ENCODE measurements around the gene ZNF280B. TPM values are rescaled to one million over a fixed set of nuclear protein-coding genes. Genes with fewer than 3 reads are reported as not detected.
"Not testable (repeated sequence)": the region's sequence is repeated elsewhere in the genome, so short reads cannot be mapped to it uniquely, and the experiment has no call there.

The ZNF280B gene
- total RNA-seq, 1 experiment from 2014 or later = 3.7 TPM

DNA sequence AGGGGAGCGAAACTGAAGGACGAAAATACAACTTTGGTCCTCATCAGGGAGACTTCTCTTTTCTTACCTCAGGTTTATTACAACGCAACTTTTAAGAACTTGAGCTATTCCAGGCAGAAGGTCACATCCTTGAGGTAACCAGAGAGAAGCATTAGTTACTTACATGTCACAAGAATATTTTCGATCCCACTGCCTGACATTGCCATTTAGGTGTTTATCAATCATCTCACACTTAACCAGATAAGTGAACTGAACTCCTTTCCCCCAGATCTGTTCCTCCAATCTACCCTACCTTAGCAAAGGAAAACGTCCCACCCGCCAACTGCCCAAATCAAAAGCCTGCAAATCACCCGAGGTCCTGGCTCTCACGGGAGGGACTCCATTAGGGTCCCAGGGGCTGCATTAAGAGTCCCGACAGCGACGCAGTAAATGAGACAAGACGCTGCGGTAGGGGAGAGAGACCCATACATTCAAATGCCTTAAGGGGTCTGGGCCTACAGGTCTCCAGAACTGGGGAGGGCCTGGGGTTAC lies 734 bp downstream of the ZNF280B start:
- DNase-seq (ENCODE audit: low read depth) = no peak

GRCh38 chr22:22506736-22507135 lies 1.8 kb downstream of the ZNF280B start:
- DNase-seq (ENCODE audit: low read depth) = no peak

DNA sequence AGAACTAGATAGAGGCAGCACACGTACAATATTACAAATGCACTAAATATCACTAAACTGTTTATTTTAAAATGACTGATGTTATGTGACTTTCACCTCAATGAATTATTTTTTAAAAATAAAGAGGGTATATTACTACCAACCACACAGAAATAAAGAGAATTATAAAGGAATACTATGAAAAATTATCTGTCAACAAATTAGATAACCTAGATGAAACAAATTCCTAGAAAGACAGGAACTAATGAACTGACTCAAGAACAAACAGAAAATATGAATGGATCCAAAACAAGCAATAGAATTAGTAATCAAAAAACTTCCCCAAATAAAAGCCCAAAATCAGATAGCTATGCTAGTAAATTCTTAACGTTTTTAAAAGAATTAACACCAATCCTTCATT lies 10.3 kb downstream of the ZNF280B start:
- DNase-seq (ENCODE audit: low read depth) = no peak

GRCh38 chr22:22491589-22491988 lies 17.0 kb downstream of the ZNF280B start:
- DNase-seq (ENCODE audit: low read depth) = peak; percentile 11

DNA sequence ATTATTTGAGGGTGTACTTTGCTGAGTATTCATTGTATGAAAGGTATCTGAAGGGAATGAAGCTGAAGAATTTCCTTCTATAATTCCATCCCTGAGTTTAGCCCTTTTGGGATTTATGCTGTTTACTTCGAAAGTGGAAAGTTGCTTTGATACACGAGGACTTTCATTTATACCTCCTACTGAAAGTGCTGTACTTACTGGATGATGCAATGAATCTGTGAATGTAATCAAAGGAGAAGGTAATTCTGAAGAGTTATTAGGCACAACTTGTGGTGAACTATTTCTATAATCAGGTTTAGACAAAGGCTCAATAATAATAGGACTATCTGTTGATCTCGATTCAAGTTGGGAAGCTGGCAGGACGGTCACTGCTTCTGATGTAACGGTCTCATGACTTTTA lies 19.8 kb downstream of the ZNF280B start:
- DNase-seq (ENCODE audit: low read depth) = no peak

GRCh38 chr22:22487869-22488597 lies 20.5 kb downstream of the ZNF280B start:
- DNase-seq (ENCODE audit: low read depth) = no peak

- no peak for DNase-seq (ENCODE audit: low read depth)
Measured at GRCh38 chr22:22487059-22487458, 21.5 kb downstream of the ZNF280B start.

DNA sequence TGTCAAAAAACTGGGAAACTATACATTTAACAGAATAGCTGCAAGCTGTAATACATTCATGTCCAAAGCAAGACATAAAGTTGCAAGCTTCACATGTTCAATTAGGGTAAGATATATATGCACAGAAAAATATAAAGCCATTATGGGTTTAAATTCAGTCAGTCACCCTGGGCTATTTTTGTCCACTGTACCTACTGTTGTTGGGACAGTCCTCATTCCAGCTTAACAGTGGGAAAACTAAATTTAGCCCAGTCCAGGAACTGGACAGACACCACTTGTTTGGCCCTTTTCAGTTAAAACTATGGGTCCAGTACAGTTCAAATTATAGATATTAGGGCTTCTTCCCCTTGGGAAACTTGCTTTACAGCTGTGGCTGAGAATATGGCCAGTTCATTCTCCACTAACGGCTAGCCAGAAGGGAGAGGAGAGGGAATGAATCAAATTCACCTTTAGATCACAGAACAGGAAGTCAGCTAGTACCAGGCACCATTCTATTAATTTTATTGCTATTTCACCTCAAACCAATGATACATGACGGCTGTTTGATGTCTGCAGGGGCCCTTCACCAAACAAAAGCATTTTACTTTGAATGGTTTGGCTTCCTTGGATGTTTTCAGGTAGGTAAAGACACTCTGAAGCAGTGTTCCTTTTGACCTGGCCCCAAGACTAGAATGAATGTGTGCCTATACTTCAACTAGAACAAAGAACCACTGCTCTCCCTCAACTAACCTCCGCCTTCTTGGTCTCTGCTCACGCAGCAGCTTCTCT lies 22.2 kb downstream of the ZNF280B start:
- no peak for DNase-seq (ENCODE audit: low read depth)

DNA sequence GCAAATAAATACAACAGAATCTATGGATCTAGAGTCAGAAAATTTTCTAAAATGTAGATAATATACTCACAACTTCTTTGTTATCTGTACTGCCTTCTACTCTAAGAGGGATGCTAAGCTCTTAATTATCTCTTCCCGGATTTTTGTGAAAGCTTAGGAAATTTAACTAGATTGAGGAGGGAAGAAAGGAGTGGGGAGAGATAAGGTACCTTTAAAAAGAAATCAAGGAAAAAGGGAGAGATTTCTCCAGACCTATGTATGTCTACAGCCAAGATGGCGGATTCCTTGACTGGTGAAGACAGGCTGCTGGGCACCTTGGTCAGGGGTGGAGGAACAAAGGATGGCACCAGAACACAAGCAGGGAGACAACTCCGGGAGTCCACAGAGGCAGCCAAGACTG lies 23.0 kb downstream of the ZNF280B start:
- no peak for DNase-seq (ENCODE audit: low read depth)

- no peak for DNase-seq (ENCODE audit: low read depth)
Measured at GRCh38 chr22:22484023-22484422, 24.5 kb downstream of the ZNF280B start.

DNA sequence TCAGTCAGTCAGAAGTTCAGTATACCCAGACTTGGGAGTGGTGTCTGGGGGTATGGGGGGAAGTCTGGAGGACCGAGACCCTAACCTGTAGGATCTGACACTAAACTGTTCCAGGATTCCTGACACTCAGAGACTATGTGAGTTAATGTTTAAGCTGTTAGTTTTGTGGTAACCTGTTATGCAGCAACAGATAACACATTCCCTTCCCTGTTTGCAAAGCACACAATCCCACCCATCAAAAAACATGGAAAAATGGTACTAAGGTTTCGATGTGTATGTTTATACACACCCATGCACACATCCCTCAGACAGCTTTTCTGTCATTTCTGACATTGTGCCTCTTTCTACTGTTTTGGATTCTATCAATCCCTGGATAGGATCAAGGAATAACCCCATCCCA lies 27.6 kb downstream of the ZNF280B start:
- no peak for DNase-seq (ENCODE audit: low read depth)

DNA sequence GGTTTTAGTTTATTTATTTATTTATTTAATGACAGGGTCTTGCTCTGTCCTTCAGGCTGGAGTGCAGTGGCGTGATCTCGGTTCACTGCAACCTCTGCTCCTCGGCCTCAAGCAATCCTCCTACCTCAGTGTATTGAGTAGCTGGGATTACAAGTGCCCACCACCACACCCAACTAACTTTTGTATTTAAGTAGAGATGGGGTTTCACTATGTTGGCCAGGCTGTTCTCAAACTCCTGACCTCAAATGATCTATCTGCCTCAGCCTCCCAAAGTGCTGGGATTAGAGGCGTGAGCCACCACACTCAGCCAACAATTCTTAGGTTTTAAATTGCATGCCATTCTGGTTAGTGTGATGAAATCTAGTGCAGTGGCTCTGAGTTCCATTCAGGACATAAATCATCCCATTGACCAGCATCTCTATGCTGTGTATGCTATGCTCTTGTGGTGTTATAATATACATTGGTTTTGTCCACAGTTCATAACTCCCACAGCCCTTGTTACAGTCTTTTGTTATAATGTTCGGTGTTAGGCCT lies 28.5 kb downstream of the ZNF280B start:
- peak; percentile 18 for DNase-seq (ENCODE audit: low read depth)

DNA sequence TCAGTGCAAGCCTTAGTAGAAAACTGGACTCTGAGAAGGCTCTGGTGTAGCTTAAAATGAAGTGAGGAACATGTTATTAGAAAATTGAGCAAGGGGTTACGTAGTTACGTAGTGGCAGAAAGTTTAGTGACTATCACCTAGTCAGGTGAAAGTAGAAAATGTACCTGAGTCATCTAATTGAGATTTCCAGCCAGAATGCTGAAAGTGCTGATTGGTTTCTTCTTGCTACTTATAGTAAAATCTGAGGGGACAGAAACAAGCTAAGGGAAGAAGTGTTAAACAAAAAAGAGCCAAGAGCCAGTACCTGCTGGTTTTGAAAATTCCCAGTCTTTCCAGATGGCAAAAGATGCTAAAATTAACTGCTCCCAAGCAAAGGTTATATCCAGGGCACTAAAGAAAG lies 29.4 kb downstream of the ZNF280B start:
- DNase-seq (ENCODE audit: low read depth) = no peak

- no peak for DNase-seq (ENCODE audit: low read depth)
Measured at GRCh38 chr22:22478470-22478869, 30.1 kb downstream of the ZNF280B start.

GRCh38 chr22:22474733-22475132 lies 33.8 kb downstream of the ZNF280B start:
- DNase-seq (ENCODE audit: low read depth) = no peak

DNA sequence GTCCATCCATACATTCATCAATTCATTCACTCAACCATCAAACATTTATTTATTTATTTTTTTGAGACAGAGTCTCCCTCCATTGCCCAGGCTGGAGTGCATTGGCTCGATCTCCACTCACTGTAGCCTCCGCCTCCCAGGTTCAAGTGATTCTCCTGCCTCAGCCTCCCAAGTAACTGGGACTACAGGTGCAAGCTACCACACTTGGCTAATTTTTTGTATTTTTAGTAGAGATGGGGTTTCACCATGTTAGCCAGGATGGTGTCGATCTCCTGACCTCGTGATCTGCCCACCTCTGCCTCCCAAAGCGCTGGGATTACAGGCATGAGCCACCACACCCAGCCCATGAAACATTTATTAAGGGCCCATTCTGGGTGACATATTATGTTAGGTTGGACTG lies 37.4 kb downstream of the ZNF280B start:
- not testable (repeated sequence) for DNase-seq (ENCODE audit: low read depth)

GRCh38 chr22:22469527-22469926 lies 39.0 kb downstream of the ZNF280B start:
- DNase-seq (ENCODE audit: low read depth) = no peak

DNA sequence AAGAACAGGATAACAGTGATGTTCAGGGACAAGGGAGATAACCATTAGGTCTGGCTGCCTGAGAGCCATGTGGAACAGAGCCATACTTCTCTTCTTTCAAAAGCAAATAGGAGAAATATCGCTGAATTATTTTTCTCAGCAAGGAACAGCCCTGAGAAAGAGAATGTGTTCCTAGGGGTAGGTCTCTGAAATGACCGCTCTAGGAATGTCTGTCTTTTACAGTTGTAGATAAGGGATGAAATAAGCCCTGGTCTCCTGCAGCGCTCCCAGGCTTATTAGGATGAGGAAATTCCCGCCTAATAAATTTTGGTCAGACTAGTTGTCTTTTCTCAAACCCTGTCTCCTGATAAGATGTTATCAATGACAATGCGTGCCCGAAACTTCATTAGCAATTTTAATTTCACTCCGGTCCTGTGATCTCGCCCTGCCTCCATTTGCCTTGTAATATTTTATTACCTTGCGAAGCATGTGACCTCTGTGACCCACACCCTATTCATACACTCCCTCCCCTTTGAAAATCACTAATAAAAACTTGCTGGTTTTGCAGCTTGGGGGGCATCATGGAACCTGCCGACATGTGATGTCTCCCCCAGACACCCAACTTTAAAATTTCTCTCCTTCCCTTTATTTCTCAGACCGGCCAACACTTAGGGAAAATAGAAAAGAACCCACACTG lies 39.6 kb downstream of the ZNF280B start:
- not testable (repeated sequence) for DNase-seq (ENCODE audit: low read depth)

GRCh38 chr22:22467112-22467511 lies 41.4 kb downstream of the ZNF280B start:
- DNase-seq (ENCODE audit: low read depth) = no peak

- no peak for DNase-seq (ENCODE audit: low read depth)
Measured at GRCh38 chr22:22465782-22466181, 42.8 kb downstream of the ZNF280B start.

DNA sequence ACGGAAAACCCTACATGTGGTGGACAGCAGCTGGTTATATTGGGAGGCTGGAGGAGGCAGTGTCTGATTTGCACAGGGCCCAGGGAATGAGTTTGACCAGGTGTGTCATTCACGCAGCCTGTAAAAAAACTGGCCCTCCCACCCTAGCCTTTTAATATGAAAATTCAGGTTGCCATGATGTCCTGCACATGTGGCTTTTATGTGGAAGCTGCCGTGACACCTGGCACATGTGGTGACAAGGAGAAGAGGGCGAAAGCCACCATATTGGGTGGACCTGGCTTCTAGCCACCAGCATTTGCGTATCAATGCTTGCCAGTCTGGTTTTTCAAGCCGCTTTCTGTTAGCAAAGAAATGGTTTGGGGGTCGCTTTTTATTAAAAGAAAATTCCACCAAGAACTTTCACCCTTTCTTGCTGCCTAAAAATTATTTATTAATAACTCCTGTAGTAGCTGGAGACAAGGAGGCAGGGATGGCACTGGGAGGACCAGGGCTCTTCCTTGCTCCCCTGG lies 43.4 kb downstream of the ZNF280B start:
- DNase-seq (ENCODE audit: low read depth) = no peak

GRCh38 chr22:22464541-22465054 lies 43.9 kb downstream of the ZNF280B start:
- DNase-seq (ENCODE audit: low read depth) = no peak

All from M059J (cell line).